Fibroblast of skin of back (primary cell): ENCODE data around the gene GTF3C5.
A peak's percentile ranks its signal among the peaks of the same experiment; 100 is the strongest.
"Not testable (repeated sequence)": the region's sequence is repeated elsewhere in the genome, so short reads cannot be mapped to it uniquely, and the experiment has no call there.

ENCODE experiments used
- DNase-seq: peaks from one replicate; pipeline ENCODE4 v3.0.0-alpha.2; 2013

The GTF3C5 gene

GRCh38 chr9:133071484-133072150, 40.8 kb downstream of the GTF3C5 start:
- DNase-seq = no peak

- not testable (repeated sequence) for DNase-seq
These were observed 41.4 kb downstream of the GTF3C5 start for GRCh38 chr9:133072210-133072609.

- no peak for DNase-seq
These were observed 42.6 kb downstream of the GTF3C5 start for GRCh38 chr9:133073086-133074014.

GRCh38 chr9:133074111-133074651, 43.4 kb downstream of the GTF3C5 start:
- peak; percentile 47 for DNase-seq

- peak; percentile 96 for DNase-seq
These were observed 45.3 kb downstream of the GTF3C5 start for GRCh38 chr9:133075925-133076630.

- no peak for DNase-seq
These were observed 45.9 kb downstream of the GTF3C5 start for GRCh38 chr9:133076691-133077090.

- DNase-seq = no peak
These were observed 47.7 kb downstream of the GTF3C5 start for GRCh38 chr9:133078486-133078885.

GRCh38 chr9:133080161-133080560, 49.4 kb downstream of the GTF3C5 start:
- peak; percentile 83 for DNase-seq

- not testable (repeated sequence) for DNase-seq
These were observed 50.3 kb downstream of the GTF3C5 start for GRCh38 chr9:133080786-133081779.

GRCh38 chr9:133081957-133082644, 51.3 kb downstream of the GTF3C5 start:
- not testable (repeated sequence) for DNase-seq

- DNase-seq = not testable (repeated sequence)
These were observed 52.9 kb downstream of the GTF3C5 start for GRCh38 chr9:133083688-133084087.

GRCh38 chr9:133086212-133086860, 55.5 kb downstream of the GTF3C5 start:
- not testable (repeated sequence) for DNase-seq

GRCh38 chr9:133086894-133087293, 56.1 kb downstream of the GTF3C5 start:
- no peak for DNase-seq

GRCh38 chr9:133087429-133088145, 56.8 kb downstream of the GTF3C5 start:
- no peak for DNase-seq

GRCh38 chr9:133088146-133088750, 57.5 kb downstream of the GTF3C5 start:
- DNase-seq = no peak

- no peak for DNase-seq
These were observed 58.0 kb downstream of the GTF3C5 start for GRCh38 chr9:133088756-133089155.

- no peak for DNase-seq
These were observed 58.5 kb downstream of the GTF3C5 start for GRCh38 chr9:133089271-133089671.

- no peak for DNase-seq
These were observed 59.4 kb downstream of the GTF3C5 start for GRCh38 chr9:133090187-133090586.

GRCh38 chr9:133090752-133091385, 60.1 kb downstream of the GTF3C5 start:
- no peak for DNase-seq
